GM12891 (cell line): ENCODE data around the gene MYBPHL.

Experiments used
- DNase-seq: peaks from one replicate; pipeline ENCODE4 v3.0.0; 2011; ENCODE audit warnings: low spot score; ENCODE audit not compliant: insufficient read length
- FAIRE-seq: peaks from 2 replicates; lab custom pipeline; 2011; peaks lifted over from hg19 to GRCh38; lab: Jason Lieb, UNC
- PAX5 ChIP-seq: IDR thresholded peaks from 2 replicates; pipeline ENCODE4 v1.6.1; 2011; ENCODE audit warnings: low read length, moderate library complexity, mild to moderate bottlenecking; ENCODE audit not compliant: insufficient read depth, severe bottlenecking
- POLR2A ChIP-seq: IDR thresholded peaks from 2 replicates; pipeline ENCODE4 v1.6.1; 2011; ENCODE audit warnings: low read depth, low read length, control low read depth
- POLR2AphosphoS5 ChIP-seq: IDR thresholded peaks from 2 replicates; pipeline ENCODE4 v1.6.1; 2011; ENCODE audit warnings: low read depth, low read length, control low read depth
- POU2F2 ChIP-seq: IDR thresholded peaks from 2 replicates; pipeline ENCODE4 v1.6.1; 2011; ENCODE audit warnings: low read depth, mild to moderate bottlenecking, control low read depth, low read length, moderate library complexity
- SPI1 ChIP-seq: IDR thresholded peaks from 2 replicates; pipeline ENCODE4 v1.6.1; 2011; ENCODE audit warnings: low read depth, low read length, control low read depth
- TAF1 ChIP-seq: IDR thresholded peaks from 2 replicates; pipeline ENCODE4 v1.6.1; 2011; ENCODE audit warnings: low read depth, low read length, control low read depth

The MYBPHL gene

GRCh38 chr1:109248444-109248796 lies 58.4 kb downstream of the MYBPHL start:
- FAIRE-seq (no peak), DNase-seq (no peak)
- TF ChIP-seq PAX5 (no peak), TAF1 (no peak), SPI1 (no peak), POLR2A (no peak), POLR2AphosphoS5 (no peak), POU2F2 (no peak)

- no peak for FAIRE-seq
- no peak for DNase-seq
- TF ChIP-seq TAF1 = no peak
- no peak for TF ChIP-seq POLR2A
- TF ChIP-seq POU2F2 = no peak
- TF ChIP-seq SPI1 = no peak
- TF ChIP-seq POLR2AphosphoS5 = no peak
- no peak for TF ChIP-seq PAX5
These were observed 59.1 kb downstream of the MYBPHL start for GRCh38 chr1:109247401-109248365.

GRCh38 chr1:109246141-109246551 lies 60.7 kb downstream of the MYBPHL start:
- TF ChIP-seq POU2F2 = no peak
- no peak for TF ChIP-seq PAX5
- TF ChIP-seq POLR2AphosphoS5 = no peak
- no peak for TF ChIP-seq TAF1
- no peak for TF ChIP-seq POLR2A
- TF ChIP-seq SPI1 = no peak
- FAIRE-seq (no peak), DNase-seq (no peak)

- no peak for TF ChIP-seq PAX5
- no peak for TF ChIP-seq POU2F2
- TF ChIP-seq POLR2AphosphoS5 = no peak
- TF ChIP-seq SPI1 = no peak
- TF ChIP-seq TAF1 = no peak
- TF ChIP-seq POLR2A = no peak
- FAIRE-seq (no peak), DNase-seq (no peak)
These were observed 62.8 kb downstream of the MYBPHL start for GRCh38 chr1:109243860-109244552.

- FAIRE-seq = no peak
- no peak for TF ChIP-seq PAX5
- TF ChIP-seq POLR2A = no peak
- no peak for DNase-seq
These were observed 63.6 kb downstream of the MYBPHL start for GRCh38 chr1:109243221-109243620.

- DNase-seq = no peak
- TF ChIP-seq PAX5 (no peak), POLR2A (no peak), POU2F2 (no peak), TAF1 (no peak), SPI1 (no peak), POLR2AphosphoS5 (no peak)
- FAIRE-seq = no peak
These were observed 64.4 kb downstream of the MYBPHL start for GRCh38 chr1:109242387-109242786.
